OCI-LY7 (cell line): ENCODE results near the gene GAK. TPM values are rescaled to one million over a fixed set of nuclear protein-coding genes. Genes with fewer than 3 reads are reported as not detected.

Experiments
- BruUV-seq: library from RNA; stranded (reverse); fragments of 400-500 nt; replicated peaks from 2 replicates; lab custom pipeline; 2021; lab: Mats Ljungman, UMichigan
- CTCF ChIA-PET: fragments of 300-600 bp; sonication (Branson Sonifier 250); formaldehyde crosslinking; loops from one replicate; lab custom pipeline; 2022; ENCODE audit warnings: antibody characterized with exemption; ENCODE audit not compliant: unreplicated experiment; lab: Charles Lee
- POLR2A ChIA-PET: fragments of 300-600 bp; sonication (Branson Sonifier 250); formaldehyde crosslinking; loops from one replicate; lab custom pipeline; 2022; ENCODE audit warnings: antibody characterized with exemption; lab: Charles Lee
- DNase-seq: peaks from one replicate; pipeline ENCODE4 v3.0.0-alpha.2; 2015; ENCODE audit warnings: low spot score
- H2AFZ ChIP-seq: fragments of 200-600 bp; sonication (generic), shearing (Covaris generic); 2 replicates; pipeline ENCODE4 v1.6.1; 2014; ENCODE audit warnings: mild to moderate bottlenecking, antibody characterized with exemption, low read length, moderate library complexity
- H3K27ac ChIP-seq: fragments of 200-600 bp; sonication (generic); 2 replicates; pipeline ENCODE4 v1.5.1; 2014; ENCODE audit warnings: mixed run types, low read depth, mild to moderate bottlenecking, moderate library complexity, low read length, inconsistent platforms; ENCODE audit not compliant: poor library complexity, severe bottlenecking
- H3K36me3 ChIP-seq: fragments of 200-600 bp; sonication (generic); 2 replicates; pipeline ENCODE4 v1.6.1; 2014; ENCODE audit warnings: mild to moderate bottlenecking, antibody characterized with exemption, low read length, moderate library complexity, mixed read lengths; ENCODE audit not compliant: insufficient read depth
- H3K4me1 ChIP-seq: fragments of 200-600 bp; sonication (generic); 2 replicates; pipeline ENCODE4 v1.5.1; 2014; ENCODE audit warnings: mild to moderate bottlenecking, low read length; ENCODE audit not compliant: insufficient read depth, poor library complexity, severe bottlenecking
- H3K4me2 ChIP-seq: fragments of 200-600 bp; sonication (generic); 2 replicates; pipeline ENCODE4 v1.6.1; 2014; ENCODE audit warnings: mild to moderate bottlenecking, low read length
- H3K4me3 ChIP-seq: fragments of 200-600 bp; sonication (generic); 2 replicates; pipeline ENCODE4 v1.5.1; 2014; ENCODE audit warnings: mild to moderate bottlenecking, low read depth, low read length; ENCODE audit not compliant: poor library complexity, severe bottlenecking
- H3K79me2 ChIP-seq: fragments of 200-600 bp; sonication (generic); 2 replicates; pipeline ENCODE4 v1.6.1; 2016; ENCODE audit warnings: low read depth, mild to moderate bottlenecking, low read length, moderate library complexity, mixed read lengths; ENCODE audit not compliant: insufficient read depth
- H3K9me2 ChIP-seq: fragments of 200-600 bp; sonication (generic); 2 replicates; pipeline ENCODE4 v1.6.1; 2016; ENCODE audit warnings: mild to moderate bottlenecking, low read length, mixed read lengths; ENCODE audit not compliant: insufficient read depth
- H3K9me3 ChIP-seq: fragments of 200-600 bp; sonication (generic); 2 replicates; pipeline ENCODE4 v1.6.1; 2014; ENCODE audit warnings: mild to moderate bottlenecking, mixed run types, low read length, mixed read lengths
- H4K20me1 ChIP-seq: fragments of 200-600 bp; sonication (generic); 2 replicates; pipeline ENCODE4 v1.6.1; 2014; ENCODE audit warnings: mild to moderate bottlenecking, antibody characterized with exemption, low read length, moderate library complexity, mixed read lengths; ENCODE audit not compliant: insufficient read depth
- EZH2phosphoT487 ChIP-seq: fragments of 200-600 bp; sonication (generic); IDR thresholded peaks from 2 replicates; pipeline ENCODE4 v1.6.1; 2018; ENCODE audit warnings: low read depth, borderline replicate concordance, mild to moderate bottlenecking, mixed run types, antibody characterized with exemption, low read length, moderate library complexity, mixed read lengths
- intact Hi-C: fragments of 100-400 bp; cut with micrococcal nuclease; formaldehyde crosslinking; loops from one replicate; pipeline ENCODE4 v1.10.0; 2022; ENCODE audit not compliant: unreplicated experiment
- total RNA-seq, 2 experiments: library from RNA; depleted of rRNA in 1 of 2; stranded (reverse); fragments of >200 nt in 1 of 2; shearing (Covaris generic) in 1 of 2; gene quantifications; 2 replicates each; pipeline ENCODE4 v1.2.3, GENCODE V29; 2014 to 2022
- TF ChIP-seq, protein P1 (sequence below): fragments of 200-600 bp; sonication (generic); conservative IDR thresholded peaks from 2 replicates; pipeline ENCODE4 v1.5.1; 2014; ENCODE audit warnings: mild to moderate bottlenecking, antibody characterized with exemption, low read length, moderate library complexity, mixed read lengths

Gene GAK
- total RNA-seq, 2 experiments from 2014 or later: 86.1 to 107 TPM

DNA sequence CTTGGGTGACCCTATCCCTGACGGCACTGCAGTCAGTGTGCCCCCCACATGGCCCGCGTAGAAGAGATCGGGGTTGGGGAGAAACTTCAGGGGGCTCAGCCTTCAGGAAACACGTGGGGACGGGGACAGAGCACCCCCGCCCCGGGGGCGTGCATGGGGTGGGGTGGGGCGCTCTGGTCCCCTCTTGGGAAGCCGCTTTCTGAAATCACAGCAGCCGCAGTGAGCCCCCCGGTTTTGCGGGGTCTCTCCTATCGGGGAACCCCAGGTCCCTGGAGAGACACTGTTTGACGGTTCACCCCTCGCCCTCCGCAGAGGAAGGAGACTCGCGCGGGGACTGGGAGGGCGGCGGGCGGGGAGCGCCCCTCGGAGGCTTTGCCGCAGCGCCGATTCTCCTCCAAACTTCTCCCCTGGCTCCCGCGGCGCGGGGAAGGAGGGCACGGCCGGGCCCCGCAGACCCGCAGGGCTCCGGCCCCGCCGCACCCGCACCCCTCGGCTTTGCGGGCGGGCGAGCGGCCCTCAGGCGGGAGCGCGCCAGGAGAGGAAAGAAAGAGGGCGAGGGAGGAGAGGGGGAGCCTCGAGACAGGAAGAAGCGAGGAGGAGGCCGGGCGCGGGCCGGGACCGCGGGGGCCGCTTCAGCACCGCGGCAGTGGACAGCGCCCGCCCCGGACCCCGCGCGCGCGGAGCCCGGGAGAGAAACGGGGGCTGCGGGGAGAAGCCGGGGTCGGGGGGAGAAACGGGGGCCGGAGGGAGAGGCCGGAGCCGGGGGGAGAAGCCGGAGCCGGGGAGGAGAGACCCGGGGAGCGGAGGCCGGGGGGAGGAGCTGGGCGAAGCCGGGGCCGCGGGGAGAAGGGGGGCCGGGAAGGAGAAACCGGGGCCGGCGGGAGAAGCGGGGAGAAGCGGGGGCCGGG is 106.8 kb downstream of the GAK start:
- no TSS peak for BruUV-seq
- H3K4me1 ChIP-seq: no peaks in the 10 kb centered on the region
- POLR2A ChIA-PET: no interaction called here
- intact Hi-C loops: no loop called here
- no peak overlapping the region for H3K27ac ChIP-seq
- peak overlapping the region; percentile 60 for H3K4me3 ChIP-seq
- TF ChIP-seq EZH2phosphoT487: no peak
- TF ChIP-seq, protein P1, sequence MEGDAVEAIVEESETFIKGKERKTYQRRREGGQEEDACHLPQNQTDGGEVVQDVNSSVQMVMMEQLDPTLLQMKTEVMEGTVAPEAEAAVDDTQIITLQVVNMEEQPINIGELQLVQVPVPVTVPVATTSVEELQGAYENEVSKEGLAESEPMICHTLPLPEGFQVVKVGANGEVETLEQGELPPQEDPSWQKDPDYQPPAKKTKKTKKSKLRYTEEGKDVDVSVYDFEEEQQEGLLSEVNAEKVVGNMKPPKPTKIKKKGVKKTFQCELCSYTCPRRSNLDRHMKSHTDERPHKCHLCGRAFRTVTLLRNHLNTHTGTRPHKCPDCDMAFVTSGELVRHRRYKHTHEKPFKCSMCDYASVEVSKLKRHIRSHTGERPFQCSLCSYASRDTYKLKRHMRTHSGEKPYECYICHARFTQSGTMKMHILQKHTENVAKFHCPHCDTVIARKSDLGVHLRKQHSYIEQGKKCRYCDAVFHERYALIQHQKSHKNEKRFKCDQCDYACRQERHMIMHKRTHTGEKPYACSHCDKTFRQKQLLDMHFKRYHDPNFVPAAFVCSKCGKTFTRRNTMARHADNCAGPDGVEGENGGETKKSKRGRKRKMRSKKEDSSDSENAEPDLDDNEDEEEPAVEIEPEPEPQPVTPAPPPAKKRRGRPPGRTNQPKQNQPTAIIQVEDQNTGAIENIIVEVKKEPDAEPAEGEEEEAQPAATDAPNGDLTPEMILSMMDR: no peak
- CTCF ChIA-PET: no interaction called here
- H3K9me3 ChIP-seq: no peaks in the 10 kb centered on the region
- H4K20me1 ChIP-seq: no peaks in the 10 kb centered on the region
- H2AFZ ChIP-seq: no peak overlapping the region
- H3K9me2 ChIP-seq: no peaks in the 10 kb centered on the region
- H3K36me3 ChIP-seq: no peaks in the 10 kb centered on the region
- H3K79me2 ChIP-seq: no peaks in the 10 kb centered on the region
- DNase-seq: no peak
- H3K4me2 ChIP-seq: peak overlapping the region; percentile 52; the same call in 1 of the 2 replicates

DNA sequence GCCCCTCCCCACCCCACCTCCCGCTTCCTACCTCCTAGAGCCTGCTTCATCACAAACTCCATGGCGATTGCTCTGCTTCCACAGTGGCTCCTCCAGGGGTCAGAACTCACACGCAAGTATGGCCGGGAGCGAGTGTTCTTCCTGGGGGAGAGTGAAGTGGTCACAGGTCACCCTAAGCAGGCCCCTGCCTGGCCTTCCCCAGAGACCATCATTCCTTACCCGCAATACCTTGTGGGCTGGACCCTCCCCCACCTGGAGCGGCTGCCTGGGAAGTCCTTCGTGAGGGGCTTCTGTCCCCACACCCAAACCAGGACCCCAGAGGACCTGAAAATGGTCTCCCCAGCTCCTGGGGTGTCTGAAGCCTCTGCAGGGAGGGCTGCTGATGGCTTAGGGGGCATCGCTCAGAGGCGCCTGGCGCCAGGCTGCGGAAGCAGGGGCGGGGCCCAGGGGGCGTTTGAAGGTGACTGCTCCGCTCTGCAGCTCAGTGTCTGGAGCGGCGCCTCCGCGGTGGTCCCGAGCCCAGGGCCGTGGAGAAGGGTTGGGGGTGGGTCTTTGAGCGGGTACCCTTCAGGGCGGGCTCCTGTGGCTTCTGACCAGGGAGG is 107.6 kb downstream of the GAK start:
- no peak overlapping the region for H3K4me3 ChIP-seq
- DNase-seq: no peak
- no peaks in the 10 kb centered on the region for H3K36me3 ChIP-seq
- intact Hi-C loops: no loop called here
- H3K9me2 ChIP-seq: no peaks in the 10 kb centered on the region
- ChIA-PET POLR2A (no interaction called here), CTCF (no interaction called here)
- H3K27ac ChIP-seq: no peak overlapping the region
- H3K79me2 ChIP-seq: no peaks in the 10 kb centered on the region
- no TSS peak for BruUV-seq
- H3K4me1 ChIP-seq: no peaks in the 10 kb centered on the region
- no peaks in the 10 kb centered on the region for H4K20me1 ChIP-seq
- no peak overlapping the region for H3K4me2 ChIP-seq
- H3K9me3 ChIP-seq: no peaks in the 10 kb centered on the region
- TF ChIP-seq, protein P1: no peak
- no peak for TF ChIP-seq EZH2phosphoT487
- H2AFZ ChIP-seq: no peak overlapping the region
